ENCODE data around the gene TUNAR.

The TUNAR gene

DNA sequence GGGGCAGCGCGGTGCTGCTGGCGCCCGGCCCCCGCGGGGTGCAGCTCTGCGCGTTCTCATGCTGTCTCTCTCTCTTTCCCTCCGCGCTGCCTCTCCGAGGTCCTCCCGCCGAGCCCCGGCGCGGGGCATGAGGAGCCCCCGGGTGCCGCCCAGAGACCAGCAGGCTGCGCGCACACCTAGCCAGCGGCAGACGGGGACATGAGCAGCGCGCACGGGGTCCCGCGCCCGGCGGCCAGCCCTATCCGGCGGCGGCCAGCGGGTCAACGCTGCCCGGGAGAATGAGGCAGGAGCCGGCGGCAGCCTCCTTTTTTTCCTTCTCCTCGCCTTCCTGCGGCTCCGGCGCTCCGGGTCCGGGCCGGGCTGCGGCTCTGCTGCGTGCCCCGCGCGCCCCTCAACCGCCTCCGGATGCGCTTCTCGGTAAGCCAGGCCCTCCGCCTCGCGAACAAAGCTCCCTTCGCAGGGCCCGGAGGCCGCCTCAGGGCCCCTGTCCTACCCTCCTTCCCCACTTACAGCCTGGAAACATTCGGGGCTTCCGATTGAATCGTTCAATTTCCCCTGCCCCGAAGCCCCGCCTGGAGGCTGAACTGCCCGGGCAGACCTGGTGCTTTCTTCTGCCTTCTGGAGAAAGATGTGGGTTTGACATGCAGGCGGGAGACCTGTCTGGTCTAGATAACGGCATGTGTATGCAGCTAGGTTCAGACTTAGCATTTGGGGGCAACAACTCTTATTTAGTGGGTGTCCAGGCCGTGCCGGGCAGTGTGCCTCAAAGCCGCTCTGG lies at the start of gene TUNAR:
Gene TUNAR (plus strand): TSS at position 72 of the 778 bp plus-strand sequence.
- DNase-seq, result peak; percentile 18
- in situ Hi-C loops (cut with HindIII; ENCODE audit: low pct_ligation_motif_present, low pct_unique_long_range_greater_than_20kb, low sequenced_read_pairs), result no loop called here

DNA sequence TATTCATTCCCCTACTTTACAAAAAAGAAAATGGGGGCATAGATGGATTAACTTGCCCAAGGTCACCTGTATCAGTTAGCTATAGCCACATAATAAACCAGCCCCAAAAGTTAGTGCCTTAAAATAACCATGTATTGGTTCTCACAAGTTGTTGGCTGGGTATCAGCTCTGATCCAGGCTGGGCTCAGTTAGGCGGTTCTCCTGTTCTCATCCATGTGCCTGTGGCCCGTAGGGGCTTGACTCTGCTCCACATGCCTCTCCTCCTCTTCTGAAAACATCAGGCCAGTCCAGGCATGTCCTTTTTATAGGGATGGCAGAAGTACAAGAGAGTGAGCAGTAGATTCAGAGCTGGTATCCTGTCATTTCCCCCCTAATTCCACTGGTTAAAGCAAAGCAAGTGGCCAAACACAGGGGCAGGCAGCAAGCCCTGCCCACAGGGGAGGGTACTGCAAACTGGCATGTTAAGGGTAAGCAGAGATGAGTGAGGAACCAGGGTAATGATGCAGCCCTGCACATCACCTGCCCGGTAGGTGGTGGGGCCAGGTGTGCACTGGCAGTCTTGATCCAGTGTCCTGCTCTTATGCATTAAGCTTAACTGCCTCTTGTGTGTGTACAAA lies 47.9 kb upstream of the TUNAR start:
- in situ Hi-C loops (cut with HindIII; ENCODE audit: low pct_ligation_motif_present, low pct_unique_long_range_greater_than_20kb, low sequenced_read_pairs), result no loop called here
- no peak for DNase-seq

DNA sequence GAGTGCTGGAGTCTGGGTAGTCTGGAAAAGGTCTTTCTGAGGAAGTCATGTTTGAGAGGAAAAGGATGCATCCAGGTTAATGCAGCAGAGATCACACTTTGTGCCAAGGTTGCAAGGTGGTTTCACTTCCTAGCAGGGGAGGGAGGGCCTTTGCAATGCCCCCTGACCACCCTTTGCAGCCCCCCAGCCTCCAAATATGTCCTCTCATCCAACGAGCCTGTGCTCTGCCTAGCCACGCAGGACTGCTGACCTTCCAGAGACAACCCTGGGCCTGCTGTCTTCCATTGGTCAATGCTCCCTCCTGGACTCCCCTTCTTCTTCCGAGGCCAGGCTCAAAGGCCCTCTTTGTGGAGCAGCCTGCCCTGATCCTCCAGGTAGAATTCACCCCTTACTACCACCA lies 47.3 kb upstream of the TUNAR start:
- in situ Hi-C loops (cut with HindIII; ENCODE audit: low pct_ligation_motif_present, low pct_unique_long_range_greater_than_20kb, low sequenced_read_pairs), result no loop called here
- DNase-seq, result no peak

DNA sequence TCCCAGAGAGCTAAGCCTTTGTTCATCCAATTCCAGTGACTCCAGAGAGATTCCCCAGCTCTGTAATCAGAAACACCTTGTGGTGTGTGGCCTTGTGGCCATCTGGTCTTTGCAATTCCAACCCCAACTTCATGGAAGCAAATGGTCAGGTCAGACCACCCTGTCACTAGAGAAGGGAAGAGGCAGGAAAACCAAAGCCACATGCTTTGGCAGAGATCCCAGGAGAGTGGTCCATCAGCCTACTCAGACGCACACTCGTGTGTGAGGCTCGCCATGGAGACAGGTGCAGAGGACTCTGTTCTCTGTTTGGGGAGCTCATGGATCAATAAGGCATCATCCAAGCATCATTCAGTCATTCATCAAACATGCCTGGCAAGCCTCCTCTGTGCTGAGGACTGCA lies 46.2 kb upstream of the TUNAR start:
- in situ Hi-C loops (cut with HindIII; ENCODE audit: low pct_ligation_motif_present, low pct_unique_long_range_greater_than_20kb, low sequenced_read_pairs), result no loop called here
- no peak for DNase-seq

DNA sequence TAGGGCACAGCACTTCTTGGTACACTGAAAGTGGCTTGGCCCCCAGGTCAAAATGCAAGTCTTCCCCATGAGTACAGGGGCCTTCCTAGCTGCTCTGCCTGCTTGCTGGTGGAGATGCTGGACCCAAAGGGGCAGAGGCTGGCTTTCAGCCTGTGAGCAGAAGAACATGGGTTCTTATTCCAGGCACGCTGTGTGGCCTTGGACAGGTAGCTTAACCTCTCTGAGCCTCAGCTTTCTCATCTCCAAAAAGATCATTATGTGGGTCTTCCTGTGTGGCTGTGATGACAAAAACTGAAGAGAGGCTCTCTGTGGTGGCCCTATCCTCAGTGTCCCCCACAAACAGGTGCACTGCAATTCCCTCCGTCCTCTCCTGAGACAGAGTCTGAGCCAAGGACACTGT lies 45.6 kb upstream of the TUNAR start:
- DNase-seq, result no peak
- in situ Hi-C loops (cut with HindIII; ENCODE audit: low pct_ligation_motif_present, low pct_unique_long_range_greater_than_20kb, low sequenced_read_pairs), result no loop called here

DNA sequence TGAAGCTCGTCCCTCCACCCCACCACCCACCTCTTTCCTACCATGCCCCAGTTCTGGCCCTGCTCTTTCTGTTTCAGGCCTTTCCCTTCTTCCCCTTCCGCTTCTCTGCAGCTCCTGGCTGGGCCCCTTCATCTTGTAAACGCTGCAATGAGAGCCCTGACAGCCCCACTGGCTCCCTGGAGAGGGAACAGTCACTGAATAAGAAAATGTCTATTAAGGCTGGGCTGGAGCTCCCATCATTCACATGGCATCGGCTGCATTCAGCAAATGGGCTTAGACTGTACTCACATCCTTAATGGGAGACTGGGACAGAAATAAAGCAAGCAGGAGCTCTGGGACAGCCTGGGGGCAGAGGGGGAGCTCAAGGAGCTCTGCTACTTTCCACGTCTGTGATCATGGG lies 45.2 kb upstream of the TUNAR start:
- DNase-seq, result no peak
- in situ Hi-C loops (cut with HindIII; ENCODE audit: low pct_ligation_motif_present, low pct_unique_long_range_greater_than_20kb, low sequenced_read_pairs), result no loop called here

DNA sequence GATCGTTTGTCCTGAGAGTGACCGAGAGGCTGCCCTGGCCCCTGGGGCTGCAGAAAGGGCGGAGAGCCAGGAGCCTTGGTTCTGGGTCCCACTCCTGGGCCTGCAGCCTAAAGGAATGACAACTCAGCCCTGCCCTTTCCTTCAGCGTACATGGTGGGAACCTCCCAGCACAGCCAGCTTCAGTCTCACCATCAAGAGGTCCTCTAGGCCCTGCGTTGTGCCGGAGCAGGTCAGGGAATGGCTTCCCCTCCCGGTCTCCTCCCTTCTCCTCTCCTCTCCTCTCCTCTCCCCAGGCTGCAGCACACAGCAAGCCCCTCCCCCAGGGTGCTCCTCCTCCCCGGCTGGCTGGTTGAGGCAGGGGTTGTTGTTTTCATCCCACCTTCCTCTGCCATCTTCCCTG lies 44.6 kb upstream of the TUNAR start:
- in situ Hi-C loops (cut with HindIII; ENCODE audit: low pct_ligation_motif_present, low pct_unique_long_range_greater_than_20kb, low sequenced_read_pairs), result no loop called here
- DNase-seq, result no peak

DNA sequence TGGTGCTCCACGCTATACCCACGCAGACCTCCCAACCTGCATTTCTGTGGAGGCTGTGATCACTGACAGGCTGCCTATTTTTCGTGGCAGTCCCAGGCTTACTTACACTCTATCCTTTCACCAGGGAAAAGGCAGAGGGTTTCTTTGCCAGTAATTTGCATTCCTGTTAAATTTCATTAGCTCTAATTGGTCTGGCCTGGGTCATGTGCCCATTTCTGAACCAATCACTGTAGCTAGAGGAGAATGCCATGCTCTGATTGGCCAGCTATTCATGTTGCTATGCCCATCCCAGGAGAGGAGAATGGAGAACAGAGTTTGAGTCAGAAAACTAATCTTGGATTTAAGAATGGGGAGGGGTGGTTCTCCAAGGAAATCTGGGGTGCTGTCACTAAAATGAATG lies 43.2 kb upstream of the TUNAR start:
- in situ Hi-C loops (cut with HindIII; ENCODE audit: low pct_ligation_motif_present, low pct_unique_long_range_greater_than_20kb, low sequenced_read_pairs), result no loop called here
- no peak for DNase-seq

DNA sequence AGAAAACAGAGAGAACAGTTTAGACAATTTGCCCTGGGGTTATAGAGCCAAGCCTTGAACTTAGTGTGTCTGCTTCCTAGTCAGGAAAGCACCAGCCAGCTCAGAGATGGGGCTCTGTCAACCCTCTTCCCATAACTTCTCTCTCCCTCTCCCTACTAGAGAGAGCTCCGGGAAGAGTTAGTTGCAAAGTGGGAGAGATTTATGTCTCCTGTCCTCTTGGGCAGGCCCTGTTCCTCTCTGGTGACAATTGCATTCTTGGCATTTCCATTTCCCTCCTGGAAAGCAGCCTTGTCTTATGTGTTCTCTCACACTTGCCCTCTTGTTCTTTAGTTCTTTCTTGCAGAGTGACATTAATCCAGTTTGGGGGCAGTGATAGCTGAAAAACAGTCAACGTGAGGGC lies 42.1 kb upstream of the TUNAR start:
- no peak for DNase-seq
- in situ Hi-C loops (cut with HindIII; ENCODE audit: low pct_ligation_motif_present, low pct_unique_long_range_greater_than_20kb, low sequenced_read_pairs), result no loop called here

DNA sequence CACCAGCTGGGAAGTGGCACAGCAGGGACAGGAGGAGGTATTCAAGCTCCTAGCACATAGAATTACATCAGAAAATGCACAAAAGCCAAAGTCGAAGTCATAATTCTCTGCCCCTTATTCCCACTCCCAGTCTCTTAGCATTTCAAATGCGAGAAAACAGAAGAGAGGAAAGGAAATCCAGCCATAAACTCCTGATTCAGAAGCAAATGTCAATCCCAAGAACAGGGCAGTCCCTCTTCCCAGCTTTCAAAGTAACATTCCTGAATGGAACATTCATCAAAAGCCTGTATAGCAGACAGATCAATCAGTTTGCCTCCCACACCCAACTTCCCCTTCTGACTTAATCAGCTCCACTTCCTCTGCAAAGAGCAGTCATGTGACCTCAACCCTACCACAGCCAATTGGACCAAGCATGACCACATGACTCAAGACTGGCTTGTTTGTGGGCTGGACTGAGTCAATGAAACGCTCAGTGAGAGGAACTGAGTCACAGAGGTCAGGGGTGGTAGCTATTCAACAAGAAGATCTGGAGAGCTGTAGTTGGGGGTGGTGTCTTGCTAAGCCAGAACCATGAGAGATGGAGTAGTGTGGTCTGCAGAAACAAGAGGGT lies 41.4 kb upstream of the TUNAR start:
- in situ Hi-C loops (cut with HindIII; ENCODE audit: low pct_ligation_motif_present, low pct_unique_long_range_greater_than_20kb, low sequenced_read_pairs), result no loop called here
- no peak for DNase-seq

DNA sequence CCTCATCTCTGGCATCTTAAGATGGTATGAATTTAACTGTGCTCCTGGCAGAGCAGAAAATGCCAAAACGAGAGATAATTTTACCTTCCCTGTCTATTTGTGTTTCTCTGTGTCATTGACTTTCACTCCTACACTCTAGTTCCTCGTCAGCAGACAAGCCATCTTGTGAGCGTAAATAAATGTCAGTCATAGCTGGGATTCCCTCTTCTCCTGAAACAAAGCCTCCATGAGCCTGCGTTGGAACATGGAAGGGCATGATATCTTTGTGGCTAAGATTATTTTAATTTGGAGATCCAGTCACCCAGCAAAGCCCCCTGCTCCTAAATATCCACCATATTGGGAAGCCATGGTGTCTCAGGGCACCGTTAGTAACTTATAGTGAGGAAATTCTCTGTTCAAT lies 37.8 kb upstream of the TUNAR start:
- DNase-seq, result no peak
- in situ Hi-C loops (cut with HindIII; ENCODE audit: low pct_ligation_motif_present, low pct_unique_long_range_greater_than_20kb, low sequenced_read_pairs), result no loop called here

DNA sequence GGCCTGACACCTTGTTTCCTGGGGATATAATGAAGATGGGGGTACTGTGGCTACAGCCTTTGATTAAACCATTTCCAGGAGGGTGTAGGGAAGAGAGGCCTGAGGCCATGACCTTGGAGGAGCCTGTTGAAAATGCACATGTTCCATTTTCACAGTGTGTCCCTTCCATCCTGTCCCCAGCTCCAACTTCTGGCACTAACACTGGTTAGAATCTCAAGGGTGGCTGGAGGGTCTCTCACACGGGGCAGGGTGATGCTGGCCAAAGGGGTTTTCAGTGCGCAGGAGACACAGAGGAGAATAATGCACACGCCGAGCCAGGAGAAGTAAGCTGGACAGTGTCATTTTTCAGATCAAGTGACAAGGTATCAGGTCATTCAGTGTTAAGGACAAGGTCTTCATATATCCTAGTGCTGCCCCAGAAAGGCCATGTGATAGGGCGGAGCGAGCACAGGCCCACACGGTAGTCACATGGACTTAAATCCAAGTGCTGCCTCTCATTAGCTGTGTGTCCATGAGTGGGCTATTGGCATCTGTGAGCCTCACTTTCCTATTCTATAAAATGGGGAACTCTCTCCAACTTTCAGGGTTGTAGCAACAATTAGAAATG lies 36.4 kb upstream of the TUNAR start:
- no peak for DNase-seq
- in situ Hi-C loops (cut with HindIII; ENCODE audit: low pct_ligation_motif_present, low pct_unique_long_range_greater_than_20kb, low sequenced_read_pairs), result no loop called here

DNA sequence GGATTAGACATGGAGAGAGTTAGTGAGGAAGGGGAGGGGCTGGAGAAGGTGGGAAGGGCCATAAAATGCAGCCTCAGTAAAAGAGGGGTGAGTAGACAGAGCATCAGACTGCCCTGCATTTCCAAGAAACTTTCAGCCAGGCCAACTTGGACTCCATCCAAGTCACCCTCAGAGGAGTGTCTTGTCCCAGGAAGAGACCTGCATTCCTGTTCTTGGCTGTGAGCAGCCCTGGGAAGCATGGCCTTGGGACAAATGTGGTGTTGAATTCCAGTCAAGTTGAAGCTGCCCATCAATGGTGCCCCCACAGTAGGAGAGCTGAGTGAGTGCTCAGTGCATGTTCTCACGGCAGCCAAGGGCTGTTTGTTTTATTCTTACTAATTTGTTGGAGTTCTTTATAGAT lies 35.0 kb upstream of the TUNAR start:
- DNase-seq, result no peak
- in situ Hi-C loops (cut with HindIII; ENCODE audit: low pct_ligation_motif_present, low pct_unique_long_range_greater_than_20kb, low sequenced_read_pairs), result no loop called here

DNA sequence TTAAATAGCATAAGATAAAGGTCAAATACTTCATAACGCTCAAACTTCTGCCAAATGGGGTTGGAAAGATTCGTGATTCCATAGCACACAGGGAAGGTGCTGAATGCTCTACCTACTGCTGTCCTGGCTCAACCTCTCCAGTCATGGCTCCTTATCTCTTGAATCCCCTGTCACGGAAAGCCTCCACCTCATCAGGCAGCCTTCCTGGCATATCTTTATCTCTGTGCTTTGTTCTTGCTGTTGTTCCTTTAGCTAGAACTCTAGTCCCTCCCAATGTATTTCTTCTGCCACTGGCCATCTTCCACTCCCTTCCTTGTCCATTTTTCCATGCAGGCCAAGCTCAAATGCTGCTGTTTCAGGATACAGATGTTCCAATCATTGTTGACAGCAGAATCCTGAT lies 26.9 kb upstream of the TUNAR start:
- DNase-seq, result no peak
- in situ Hi-C loops (cut with HindIII; ENCODE audit: low pct_ligation_motif_present, low pct_unique_long_range_greater_than_20kb, low sequenced_read_pairs), result no loop called here

DNA sequence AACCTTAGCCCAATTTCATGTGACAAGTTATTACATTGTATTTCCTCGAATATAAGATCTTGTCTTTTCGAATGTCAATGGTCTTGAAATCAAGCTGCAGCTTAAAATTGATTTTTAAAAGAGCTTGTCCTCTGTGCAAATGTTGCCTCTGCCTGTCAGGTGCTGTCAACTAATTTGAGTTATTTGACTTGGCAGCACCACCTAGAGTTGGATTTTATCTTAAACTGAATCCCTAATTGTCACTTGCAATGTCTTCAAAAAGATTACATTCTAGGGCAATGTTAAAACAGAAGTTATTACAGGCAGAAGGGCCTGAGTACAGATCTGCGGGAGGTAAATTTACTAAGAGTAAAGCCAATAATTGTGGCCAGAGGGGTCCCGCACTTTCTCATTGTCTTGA lies 26.2 kb upstream of the TUNAR start:
- in situ Hi-C loops (cut with HindIII; ENCODE audit: low pct_ligation_motif_present, low pct_unique_long_range_greater_than_20kb, low sequenced_read_pairs), result no loop called here
- DNase-seq, result no peak

DNA sequence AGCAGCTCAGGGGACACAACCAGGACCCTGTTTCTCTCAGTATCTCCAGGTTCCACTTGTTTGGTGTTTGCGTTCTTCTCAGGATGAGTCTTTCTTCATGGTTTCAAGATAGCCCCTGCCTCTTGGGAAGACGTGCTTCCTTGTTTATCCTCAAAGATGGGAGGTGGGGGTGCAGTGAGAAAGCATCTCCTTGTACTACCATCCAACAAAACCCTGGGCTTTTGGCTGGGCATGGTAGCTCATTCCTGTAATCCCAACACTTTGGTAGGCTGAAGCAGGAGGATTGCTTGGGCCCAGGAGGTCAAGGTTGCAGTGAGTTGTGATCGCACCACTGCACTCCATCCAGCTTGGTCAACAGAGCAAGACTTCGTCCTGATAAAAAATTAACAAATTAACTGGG lies 21.0 kb upstream of the TUNAR start:
- in situ Hi-C loops (cut with HindIII; ENCODE audit: low pct_ligation_motif_present, low pct_unique_long_range_greater_than_20kb, low sequenced_read_pairs), result no loop called here
- no peak for DNase-seq

DNA sequence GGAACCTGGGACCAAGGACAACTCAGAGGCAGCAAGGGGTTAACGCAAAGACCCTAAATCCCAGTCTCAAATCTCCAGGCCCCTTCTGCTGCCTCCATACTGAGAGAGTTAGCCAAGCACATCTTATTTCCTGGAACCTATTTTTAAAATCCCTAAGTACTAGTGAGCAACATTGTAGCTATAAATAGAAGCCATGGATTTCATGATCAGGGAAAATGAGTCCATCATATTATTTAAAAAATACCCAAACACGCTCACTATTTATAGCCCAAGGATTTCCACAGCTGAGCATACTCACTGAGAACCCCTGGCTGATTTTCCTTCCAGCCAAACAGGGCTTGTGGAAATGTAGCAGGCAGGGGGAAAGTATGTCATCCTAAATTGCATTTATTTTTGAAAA lies 19.4 kb upstream of the TUNAR start:
- in situ Hi-C loops (cut with HindIII; ENCODE audit: low pct_ligation_motif_present, low pct_unique_long_range_greater_than_20kb, low sequenced_read_pairs), result no loop called here
- no peak for DNase-seq

DNA sequence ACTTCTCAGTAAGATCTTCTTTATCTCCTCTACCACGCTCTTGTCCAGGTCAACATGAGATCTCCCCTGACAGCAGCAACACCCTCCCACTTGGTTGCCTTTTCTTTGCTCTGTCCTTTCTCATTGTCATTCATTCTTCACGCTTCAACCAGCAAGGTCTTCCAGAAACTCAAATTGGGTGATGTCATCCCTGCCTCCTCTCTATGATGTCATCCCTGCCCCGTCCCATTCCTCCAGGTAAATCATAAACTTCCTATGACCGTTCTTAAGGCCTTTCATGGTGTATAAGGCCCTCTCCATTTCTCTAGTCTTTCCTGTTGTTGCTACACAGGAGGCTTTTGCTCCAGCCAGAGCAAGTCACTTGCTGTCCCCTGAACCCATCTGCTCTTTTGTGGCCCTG lies 17.7 kb upstream of the TUNAR start:
- in situ Hi-C loops (cut with HindIII; ENCODE audit: low pct_ligation_motif_present, low pct_unique_long_range_greater_than_20kb, low sequenced_read_pairs), result no loop called here
- no peak for DNase-seq

DNA sequence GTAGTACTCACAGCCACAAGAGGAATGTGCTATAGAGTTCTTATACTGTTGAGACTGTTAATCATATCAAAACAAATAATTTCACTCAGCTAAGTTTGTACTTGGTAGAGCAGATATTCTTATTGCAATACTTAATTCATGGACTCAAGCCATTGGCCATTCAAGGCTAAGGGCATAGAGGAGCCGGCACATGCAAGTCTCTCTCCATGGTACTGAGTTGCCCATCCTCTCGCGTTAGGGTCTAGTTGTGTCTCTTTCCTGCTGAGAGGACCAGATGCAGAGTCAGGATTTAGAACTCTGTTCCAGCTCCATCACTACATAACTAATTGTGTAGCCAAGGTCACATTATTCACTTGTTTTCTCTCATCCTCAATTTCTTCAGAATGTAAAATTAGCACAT lies 14.4 kb upstream of the TUNAR start:
- in situ Hi-C loops (cut with HindIII; ENCODE audit: low pct_ligation_motif_present, low pct_unique_long_range_greater_than_20kb, low sequenced_read_pairs), result no loop called here
- peak; percentile 10 for DNase-seq

DNA sequence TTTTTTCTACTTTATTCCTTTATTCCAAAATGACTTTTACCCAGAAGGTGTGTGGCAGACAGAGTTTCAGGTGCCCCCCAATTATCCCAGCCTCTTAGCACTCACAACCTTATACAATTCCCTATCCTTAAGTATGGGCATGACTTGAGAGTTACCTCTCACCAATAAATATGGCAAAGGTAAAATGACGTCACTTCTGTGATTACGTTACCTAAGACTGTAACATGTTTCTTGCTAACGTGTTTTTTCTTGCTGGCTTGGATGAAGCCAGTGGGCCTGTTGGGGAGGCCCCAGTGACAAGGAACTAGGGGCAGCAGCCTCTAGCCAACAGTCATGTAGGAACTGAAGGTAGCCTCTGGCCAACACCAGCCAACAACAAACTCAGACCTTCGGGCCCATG lies 13.3 kb upstream of the TUNAR start:
- no peak for DNase-seq
- in situ Hi-C loops (cut with HindIII; ENCODE audit: low pct_ligation_motif_present, low pct_unique_long_range_greater_than_20kb, low sequenced_read_pairs), result no loop called here
